GM21723 (cell line): ENCODE data around the gene HCRTR1.

Experiments used
- ATAC-seq: cut with Tn5 transposase; IDR thresholded peaks from one replicate; pipeline ENCODE4 v1.9.1; 2021; ENCODE audit warnings: mild to moderate bottlenecking, moderate library complexity; ENCODE audit not compliant: unreplicated experiment

HCRTR1 gene

DNA sequence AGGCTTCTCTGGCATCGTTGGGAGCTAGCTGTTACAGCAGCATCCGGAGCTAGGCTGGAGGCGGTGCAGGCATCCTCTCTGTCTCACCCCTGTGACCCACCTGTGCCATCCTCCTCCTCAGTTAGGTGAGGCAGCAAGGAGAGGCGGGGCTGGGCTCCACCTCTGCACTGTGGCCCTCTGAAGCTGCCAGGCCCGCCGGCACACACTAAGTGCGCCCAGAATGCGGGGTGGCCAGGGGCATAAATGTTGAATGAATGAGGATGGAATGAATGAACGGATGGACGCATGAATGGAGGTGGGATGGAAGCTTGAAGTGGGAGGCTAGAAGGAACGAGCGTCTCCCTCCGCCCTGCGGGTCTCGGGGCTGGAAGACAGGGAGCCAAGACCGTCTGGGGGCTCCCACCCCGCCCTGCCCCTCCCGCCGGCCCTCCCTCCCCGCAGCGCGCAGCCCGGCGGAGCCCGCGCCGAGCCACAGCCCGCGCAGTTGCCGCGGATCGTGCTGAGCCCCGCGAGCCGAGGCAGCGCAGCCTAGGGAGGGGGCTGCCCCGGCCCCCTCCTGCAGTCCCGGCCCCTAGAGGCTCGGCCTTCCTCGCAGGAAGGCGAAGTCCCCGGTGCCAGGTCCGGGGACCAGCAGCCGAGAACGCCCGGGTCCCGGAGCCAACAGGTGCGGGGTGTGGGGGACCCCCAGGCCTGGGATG, at the start of gene HCRTR1:
TSS of gene HCRTR1 (plus strand) at position 472 of the 698 bp plus-strand sequence. CDS start 1,504 bp downstream, outside the sequence.
- no peak for ATAC-seq

- ATAC-seq = no peak
Measured at GRCh38 chr1:31567956-31568570, 49.4 kb upstream of the HCRTR1 start.

DNA sequence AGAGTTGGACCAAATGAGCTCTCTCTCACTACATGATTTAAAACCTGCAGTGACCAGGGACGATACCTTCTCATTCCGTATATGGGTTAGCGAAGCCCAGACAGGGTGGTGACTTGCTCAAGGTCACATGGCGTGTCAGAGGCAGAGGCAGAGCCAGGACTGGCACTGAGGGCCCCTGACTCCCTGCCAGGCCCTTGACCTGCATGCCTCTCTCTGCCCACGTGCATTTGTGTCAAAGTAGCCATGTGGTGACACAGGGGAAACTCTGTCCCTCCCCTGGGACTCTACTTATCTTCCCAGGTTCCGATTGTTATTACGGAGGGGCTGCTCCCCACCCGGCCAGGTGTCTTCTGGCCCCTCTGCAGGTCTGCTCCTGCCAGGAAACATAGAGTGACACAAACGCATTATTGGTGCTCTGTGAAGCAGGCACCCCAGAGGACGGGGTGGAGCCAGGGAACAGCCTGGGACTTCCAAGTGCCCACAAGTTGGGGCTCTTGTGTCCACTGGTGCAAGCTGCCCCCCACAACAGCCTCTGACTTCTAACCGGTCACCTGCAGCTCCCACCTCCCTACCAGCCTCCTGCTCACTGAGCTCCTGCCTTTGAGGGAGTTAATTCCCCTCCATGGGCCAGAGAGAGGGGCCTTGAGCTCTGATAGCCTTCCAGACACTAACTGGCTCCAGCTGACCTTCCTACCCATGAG, 48.4 kb upstream of the HCRTR1 start:
- no peak for ATAC-seq

DNA sequence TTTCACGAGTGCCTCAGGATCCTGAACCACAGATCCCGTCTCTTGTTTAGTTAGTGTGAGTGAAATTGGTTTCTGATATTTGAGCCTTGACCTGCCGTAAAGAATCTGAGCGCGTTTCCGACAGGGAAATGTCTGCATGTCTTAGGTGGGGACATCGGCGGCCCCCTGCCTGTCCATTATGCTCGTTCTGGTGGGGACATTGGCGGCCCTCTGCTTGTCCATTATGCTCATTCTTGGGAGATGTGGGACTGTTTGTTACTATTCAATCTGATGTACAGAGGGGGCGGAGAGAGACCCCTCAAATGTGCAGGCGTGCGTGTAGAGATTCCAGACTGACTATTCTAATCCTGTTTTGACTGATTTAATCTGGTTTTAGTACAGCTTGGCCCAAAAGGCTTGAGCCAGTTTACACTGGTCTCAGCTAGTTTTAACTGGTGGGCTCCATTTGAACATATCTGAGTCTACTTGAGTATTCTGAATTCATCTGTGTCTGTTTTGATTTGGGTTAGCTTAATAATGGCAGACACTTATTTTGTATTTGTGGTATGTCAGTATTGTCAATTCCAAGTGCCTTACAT, 47.8 kb upstream of the HCRTR1 start:
- ATAC-seq = no peak

DNA sequence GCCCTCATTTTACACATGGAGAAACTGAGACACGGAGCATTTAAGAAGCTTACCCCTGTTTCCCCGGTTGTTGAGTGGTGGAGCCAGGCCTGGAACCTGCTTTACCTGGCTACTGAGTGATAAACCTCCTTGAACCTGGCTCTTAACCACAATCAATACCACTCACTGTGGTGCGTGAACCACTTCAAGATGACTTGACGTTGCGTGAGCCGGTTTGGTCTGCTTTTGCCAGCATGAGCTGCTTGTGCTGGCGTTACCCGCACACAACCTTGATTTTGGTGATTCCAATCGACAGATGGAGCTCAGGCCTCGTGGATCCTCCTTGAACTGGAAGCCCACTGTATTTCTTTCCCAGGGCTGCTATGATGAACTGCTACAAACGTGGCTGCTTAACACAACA, 47.3 kb upstream of the HCRTR1 start:
- no peak for ATAC-seq

- no peak for ATAC-seq
Measured at GRCh38 chr1:31570906-31571305, 46.6 kb upstream of the HCRTR1 start.

DNA sequence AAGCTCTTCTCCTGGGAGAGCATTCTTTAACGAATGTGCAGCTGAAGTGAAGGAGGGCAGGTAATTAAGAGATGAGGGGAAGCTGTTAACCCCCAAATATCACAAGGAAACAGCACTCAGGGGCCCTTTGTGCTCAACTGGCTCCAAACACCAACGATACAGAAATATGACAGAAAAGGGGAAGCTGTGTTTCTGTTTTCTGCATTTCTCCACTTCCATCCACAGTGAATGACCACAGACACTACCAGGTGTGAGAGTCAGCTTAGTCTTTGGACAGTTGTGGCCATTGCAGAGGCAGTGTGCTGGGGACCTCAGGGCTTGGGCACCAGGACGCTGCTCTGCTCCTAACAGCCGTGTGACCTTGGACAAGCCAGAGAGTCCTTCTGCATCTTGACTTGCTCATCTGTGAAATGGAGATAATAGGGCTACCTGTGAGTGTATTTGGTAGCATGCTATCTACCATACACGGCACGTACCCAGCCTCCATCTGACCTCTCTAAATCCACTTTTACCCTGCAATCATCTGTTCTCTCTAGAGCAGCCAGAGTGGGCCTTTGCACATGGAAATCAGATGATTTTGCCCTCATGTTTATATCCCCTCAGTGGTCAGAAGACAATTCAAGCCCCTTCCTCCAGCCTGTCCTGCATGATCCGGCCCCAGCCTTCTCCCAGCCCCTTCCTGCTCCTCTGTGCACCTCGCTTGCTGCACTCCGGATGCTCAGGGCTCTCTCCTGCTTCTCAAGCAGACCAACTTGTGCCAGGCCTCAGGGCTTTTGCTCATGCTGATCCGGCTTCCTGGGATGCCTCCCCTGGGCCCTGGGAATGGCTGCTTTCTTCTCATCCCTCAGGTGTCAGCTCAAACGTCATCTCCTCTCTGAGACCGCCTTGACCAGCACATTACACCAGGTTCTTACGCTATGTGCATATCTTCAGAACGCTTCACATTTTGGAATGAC, 45.9 kb upstream of the HCRTR1 start:
- no peak for ATAC-seq

DNA sequence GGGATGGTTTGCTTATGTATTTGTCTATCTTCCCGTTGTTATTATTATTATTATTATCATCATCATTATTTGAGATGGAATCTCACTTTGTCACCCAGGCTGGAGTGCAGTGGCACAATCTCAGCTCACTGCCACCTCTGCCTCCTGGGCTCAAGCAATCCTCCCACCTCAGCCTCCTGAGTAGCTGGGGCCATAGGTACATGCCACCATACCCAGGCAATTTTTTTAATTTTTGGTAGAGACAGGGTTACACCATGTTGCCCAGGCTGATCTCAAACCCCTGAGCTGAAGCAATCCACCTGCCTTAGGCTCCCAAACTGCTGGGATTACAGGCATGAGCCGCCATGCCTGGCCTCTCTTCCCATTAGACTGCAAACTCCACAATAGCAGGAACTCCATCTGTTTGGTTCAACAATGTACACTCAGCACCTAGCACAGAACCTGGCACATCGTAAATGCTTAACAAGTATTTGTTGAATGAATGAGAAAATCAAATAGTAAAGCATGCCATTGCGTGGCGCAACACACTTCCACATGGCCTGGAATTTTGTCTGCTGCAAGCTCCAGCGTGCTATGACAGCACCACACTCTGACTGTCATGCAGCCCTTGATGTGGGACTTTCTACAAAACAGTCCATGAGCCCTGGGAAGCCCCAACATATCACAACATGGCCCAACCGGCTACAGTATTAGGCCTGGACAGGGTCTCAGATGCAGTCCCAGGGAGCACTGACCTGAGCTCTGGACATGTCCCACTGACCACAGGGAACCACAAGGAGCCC, 45.0 kb upstream of the HCRTR1 start:
- ATAC-seq = no peak

GRCh38 chr1:31573261-31573660, 44.2 kb upstream of the HCRTR1 start:
- no peak for ATAC-seq

DNA sequence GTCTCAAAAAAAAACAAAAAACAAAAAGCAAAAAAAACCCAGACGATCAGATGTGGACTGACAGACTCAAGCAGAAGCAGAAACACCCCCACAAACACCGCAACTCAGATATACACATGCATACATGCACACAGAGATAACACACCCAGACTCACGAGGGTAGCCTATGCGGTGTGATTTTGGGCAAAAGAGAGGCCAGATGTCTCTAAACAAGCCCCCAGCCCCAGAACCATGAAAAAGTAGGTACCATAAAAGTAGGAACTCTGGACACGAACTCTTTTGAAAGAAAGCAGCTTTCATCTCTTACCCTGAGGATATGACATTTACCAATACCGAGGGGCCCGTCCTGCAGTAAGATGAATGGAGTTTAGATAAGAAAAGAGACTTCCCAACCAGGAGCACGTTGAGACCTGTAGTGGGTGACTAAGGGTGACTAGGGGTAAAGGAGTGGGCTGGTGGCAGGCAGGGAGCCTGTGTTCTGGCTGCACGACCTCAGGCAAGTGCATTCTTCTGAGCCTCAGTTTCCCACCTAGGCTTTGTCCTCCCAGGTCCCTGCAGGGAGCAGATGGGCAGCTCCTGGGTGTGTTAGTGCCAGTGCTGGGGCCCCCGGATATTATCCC, 42.6 kb upstream of the HCRTR1 start:
- no peak for ATAC-seq

- no peak for ATAC-seq
Measured at GRCh38 chr1:31575369-31576140, 41.9 kb upstream of the HCRTR1 start.

DNA sequence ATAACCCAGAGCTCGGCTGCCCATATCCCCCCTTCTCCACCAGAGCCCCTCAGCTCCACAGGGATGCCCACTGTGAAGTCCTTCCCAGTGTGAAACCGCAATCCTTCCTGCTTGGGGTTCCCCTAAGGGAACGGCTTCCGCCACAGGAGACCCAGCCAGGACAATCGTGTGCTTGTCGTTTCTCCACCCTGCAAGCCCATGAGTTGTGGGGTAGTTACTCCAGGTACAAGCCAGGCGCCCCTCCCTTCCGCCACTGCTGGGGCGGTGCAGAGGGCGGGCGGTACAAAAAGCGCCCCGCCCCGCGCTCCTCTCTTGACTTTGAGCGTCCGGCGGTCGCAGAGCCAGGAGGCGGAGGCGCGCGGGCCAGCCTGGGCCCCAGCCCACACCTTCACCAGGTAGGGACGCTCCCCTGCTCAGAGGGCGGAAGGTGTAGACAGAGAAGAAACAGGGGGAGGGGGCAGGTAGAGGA, 41.3 kb upstream of the HCRTR1 start, which contains the start of gene TINAGL1:
TSS of gene TINAGL1 (plus strand) at position 315 of the 469 bp plus-strand sequence. CDS start 634 bp downstream, outside the sequence.
- ATAC-seq = no peak

DNA sequence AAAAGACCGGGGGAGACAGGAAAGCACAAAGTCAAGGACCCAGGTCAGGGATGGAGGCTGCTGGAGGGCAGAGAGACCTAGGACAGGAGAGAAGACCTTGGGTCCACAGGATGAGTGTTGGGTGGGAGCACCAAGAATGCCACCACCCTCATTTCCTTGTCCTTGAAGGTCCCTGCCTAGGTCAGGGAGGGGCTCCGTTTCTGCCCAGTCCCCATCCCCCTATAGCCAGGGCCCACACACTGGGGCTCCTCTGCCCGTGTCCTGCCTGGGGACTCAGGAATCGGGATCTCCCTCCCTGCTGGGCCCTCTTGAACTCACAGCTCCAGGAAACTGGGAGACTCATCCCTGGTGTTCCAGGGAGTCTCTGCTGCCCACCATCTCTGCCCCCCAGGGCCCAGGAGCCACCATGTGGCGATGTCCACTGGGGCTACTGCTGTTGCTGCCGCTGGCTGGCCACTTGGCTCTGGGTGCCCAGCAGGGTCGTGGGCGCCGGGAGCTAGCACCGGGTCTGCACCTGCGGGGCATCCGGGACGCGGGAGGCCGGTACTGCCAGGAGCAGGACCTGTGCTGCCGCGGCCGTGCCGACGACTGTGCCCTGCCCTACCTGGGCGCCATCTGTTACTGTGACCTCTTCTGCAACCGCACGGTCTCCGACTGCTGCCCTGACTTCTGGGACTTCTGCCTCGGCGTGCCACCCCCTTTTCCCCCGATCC, 40.6 kb upstream of the HCRTR1 start:
- ATAC-seq = no peak

DNA sequence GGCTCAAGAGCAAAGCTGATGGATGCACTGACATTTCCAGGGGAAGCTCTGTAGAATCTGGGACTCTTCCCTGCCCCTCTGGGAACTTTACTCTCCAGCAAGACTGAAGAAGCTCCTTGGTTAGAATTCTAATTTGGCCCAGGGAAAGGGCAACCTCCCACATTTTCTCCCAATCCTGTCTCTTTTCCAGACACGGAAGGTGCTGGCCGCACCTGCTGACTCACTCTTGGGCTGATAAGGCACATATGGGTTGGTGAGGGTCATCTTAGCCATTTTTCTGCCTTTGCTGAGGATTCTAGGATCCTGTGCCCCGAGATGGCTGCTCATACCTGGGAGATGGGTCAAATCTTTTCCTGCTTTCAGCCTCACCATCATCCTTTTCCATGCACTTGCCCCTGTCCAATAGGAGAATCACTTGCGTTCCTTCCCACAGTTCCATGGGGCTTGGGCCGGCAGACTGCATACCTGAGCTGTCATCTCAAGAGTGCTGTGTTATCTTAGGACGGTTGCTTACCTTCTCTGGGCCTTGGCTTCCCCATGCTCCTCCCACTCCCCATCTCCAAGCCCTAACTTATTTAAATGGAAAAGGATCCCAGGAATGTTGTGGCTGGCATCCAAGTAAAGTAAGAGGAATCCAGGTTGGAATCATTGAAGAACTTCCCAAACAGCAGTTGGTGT, 39.8 kb upstream of the HCRTR1 start:
- no peak for ATAC-seq

DNA sequence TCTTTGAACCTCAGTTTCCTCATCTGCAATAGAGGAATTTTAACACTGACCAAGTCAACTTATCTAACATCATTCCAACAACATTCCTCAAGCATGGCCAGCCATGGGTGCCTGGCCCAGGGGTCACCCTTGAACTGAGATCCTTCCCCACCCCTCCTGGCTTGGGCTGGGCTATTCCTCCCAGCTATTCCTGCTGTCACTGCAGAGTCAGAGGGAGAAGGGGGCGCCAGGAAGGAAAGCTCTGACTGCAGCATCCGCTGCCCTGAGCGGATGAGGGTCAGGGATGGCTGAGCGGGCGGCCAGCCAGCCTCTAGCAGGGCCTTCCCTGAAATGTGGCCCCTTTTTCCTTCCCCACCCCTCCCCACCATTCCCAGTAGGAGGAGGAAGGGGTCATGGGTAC, 38.1 kb upstream of the HCRTR1 start:
- no peak for ATAC-seq

DNA sequence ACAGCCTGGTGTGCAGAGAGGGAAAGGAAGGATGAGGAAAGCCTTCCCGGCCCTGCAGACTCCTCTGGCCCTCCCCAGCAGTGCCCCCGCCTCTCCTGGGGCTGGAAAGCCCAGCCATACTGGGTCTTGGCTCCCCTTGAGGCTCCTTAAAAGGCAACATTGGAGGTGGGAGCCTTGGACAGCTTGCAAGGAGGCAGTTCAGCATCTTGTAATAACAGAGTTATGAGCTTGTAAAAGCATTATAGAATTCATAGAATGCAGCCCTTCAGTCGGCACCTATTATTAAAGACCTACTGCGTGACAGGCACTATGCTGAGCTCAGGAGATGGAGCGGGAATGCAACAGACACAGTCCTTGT, 37.0 kb upstream of the HCRTR1 start:
- ATAC-seq = no peak

DNA sequence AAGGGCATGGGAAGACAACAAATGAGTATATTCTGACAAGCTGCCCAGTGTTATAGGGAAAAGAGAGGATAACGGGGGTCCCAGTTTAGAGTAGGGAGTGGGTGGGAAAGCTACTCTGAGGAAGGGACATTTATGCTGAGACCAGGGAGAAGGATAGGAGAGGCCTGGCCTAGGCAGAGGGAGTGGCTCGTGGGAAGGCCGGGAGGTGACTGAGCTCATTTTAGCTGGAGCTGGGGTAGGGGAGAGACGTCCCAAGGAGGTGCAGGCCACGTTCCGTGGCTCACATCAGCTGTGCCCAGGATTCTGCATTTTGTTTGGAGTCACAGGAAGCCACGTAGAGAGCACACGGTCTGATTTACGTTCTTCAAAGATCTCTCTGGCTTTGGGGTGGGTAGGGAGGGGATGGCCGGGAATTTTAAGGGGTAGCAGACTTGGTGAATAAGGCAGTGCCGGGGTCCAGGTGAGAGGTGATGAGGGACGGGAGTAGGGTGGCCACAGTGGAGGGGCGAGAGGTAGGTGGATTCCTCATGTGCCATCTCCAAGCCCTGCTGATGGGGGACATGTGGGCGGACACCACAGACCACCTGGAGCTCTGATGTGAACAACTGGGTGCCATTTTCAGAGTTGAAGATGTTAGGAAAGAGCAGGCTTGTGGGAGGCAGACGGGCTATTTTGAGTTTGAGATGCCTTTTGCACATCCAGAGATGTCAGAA, 36.4 kb upstream of the HCRTR1 start:
- no peak for ATAC-seq
